GM23338 (cell line): ENCODE results near the gene PLEKHG2.

ENCODE experiments used
- CREB1 ChIP-seq: fragments of 250-450 bp; sonication (Bioruptor Pico); IDR thresholded peaks from 2 replicates; pipeline ENCODE4 v1.5.0; 2020; ENCODE audit warnings: low read depth, mild to moderate bottlenecking, moderate library complexity
- ETS1 ChIP-seq: IDR thresholded peaks from 2 replicates; pipeline ENCODE4 v1.6.1; 2016; ENCODE audit warnings: antibody characterized with exemption
- EZH2 ChIP-seq: fragments of 200-600 bp; sonication (generic); IDR thresholded peaks from one replicate; pipeline ENCODE4 v1.8.0; 2017; ENCODE audit warnings: antibody characterized with exemption, mild to moderate bottlenecking, low read depth; ENCODE audit not compliant: unreplicated experiment
- EZH2phosphoT487 ChIP-seq: fragments of 200-600 bp; sonication (generic); IDR thresholded peaks from one replicate; pipeline ENCODE4 v1.8.1; 2018; ENCODE audit warnings: antibody characterized with exemption; ENCODE audit not compliant: unreplicated experiment
- JUNB ChIP-seq: IDR thresholded peaks from one replicate; pipeline ENCODE4 v1.6.1; 2016; ENCODE audit warnings: antibody characterized with exemption; ENCODE audit not compliant: unreplicated experiment
- POLR2AphosphoS5 ChIP-seq: IDR thresholded peaks from 2 replicates; pipeline ENCODE4 v1.6.1; 2016; ENCODE audit warnings: antibody characterized with exemption, low read depth
- STAT1 ChIP-seq: IDR thresholded peaks from one replicate; pipeline ENCODE4 v1.6.1; 2016; ENCODE audit warnings: antibody characterized with exemption; ENCODE audit not compliant: unreplicated experiment
- ZNF114 ChIP-seq: fragments of 250-450 bp; sonication (Bioruptor Pico); IDR thresholded peaks from 2 replicates; pipeline ENCODE4 v1.5.0; 2020; ENCODE audit warnings: mild to moderate bottlenecking, moderate library complexity
- ZNF331 ChIP-seq: fragments of 250-450 bp; sonication (Bioruptor Pico); IDR thresholded peaks from 2 replicates; pipeline ENCODE4 v1.5.0; 2020; ENCODE audit warnings: low read depth, mild to moderate bottlenecking, moderate library complexity
- TF ChIP-seq, protein P1 (sequence below), 2 experiments: fragments of 200-600 bp in 1 of 2; sonication (generic) in 1 of 2; conservative IDR thresholded peaks; 2 replicates each; pipeline versions ENCODE4 v1.5.1 to v1.6.1; 2016 to 2017; ENCODE audit warnings: antibody characterized with exemption in 2 of 2, low read depth in 2 of 2, mild to moderate bottlenecking in 2 of 2, moderate library complexity in 1 of 2
- TF ChIP-seq, protein P2 (sequence below): IDR thresholded peaks from one replicate; pipeline ENCODE4 v1.6.1; 2018; ENCODE audit warnings: antibody characterized with exemption; ENCODE audit not compliant: unreplicated experiment

GRCh38 chr19:39448271-39448670 lies 35.8 kb downstream of the PLEKHG2 start:
- TF ChIP-seq EZH2 (no peak), EZH2phosphoT487 (no peak), POLR2AphosphoS5 (no peak), CREB1 (CRISPR knock-in tag) (no peak), STAT1 (no peak), ZNF331 (no peak), ETS1 (no peak), JUNB (no peak), ZNF114 (CRISPR knock-in tag) (no peak)
- TF ChIP-seq, protein P1, sequence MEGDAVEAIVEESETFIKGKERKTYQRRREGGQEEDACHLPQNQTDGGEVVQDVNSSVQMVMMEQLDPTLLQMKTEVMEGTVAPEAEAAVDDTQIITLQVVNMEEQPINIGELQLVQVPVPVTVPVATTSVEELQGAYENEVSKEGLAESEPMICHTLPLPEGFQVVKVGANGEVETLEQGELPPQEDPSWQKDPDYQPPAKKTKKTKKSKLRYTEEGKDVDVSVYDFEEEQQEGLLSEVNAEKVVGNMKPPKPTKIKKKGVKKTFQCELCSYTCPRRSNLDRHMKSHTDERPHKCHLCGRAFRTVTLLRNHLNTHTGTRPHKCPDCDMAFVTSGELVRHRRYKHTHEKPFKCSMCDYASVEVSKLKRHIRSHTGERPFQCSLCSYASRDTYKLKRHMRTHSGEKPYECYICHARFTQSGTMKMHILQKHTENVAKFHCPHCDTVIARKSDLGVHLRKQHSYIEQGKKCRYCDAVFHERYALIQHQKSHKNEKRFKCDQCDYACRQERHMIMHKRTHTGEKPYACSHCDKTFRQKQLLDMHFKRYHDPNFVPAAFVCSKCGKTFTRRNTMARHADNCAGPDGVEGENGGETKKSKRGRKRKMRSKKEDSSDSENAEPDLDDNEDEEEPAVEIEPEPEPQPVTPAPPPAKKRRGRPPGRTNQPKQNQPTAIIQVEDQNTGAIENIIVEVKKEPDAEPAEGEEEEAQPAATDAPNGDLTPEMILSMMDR (conservative IDR thresholded peaks at IDR 0.05; ENCODE audit: low read depth in 2 of 2), result no peak
- TF ChIP-seq, protein P2, sequence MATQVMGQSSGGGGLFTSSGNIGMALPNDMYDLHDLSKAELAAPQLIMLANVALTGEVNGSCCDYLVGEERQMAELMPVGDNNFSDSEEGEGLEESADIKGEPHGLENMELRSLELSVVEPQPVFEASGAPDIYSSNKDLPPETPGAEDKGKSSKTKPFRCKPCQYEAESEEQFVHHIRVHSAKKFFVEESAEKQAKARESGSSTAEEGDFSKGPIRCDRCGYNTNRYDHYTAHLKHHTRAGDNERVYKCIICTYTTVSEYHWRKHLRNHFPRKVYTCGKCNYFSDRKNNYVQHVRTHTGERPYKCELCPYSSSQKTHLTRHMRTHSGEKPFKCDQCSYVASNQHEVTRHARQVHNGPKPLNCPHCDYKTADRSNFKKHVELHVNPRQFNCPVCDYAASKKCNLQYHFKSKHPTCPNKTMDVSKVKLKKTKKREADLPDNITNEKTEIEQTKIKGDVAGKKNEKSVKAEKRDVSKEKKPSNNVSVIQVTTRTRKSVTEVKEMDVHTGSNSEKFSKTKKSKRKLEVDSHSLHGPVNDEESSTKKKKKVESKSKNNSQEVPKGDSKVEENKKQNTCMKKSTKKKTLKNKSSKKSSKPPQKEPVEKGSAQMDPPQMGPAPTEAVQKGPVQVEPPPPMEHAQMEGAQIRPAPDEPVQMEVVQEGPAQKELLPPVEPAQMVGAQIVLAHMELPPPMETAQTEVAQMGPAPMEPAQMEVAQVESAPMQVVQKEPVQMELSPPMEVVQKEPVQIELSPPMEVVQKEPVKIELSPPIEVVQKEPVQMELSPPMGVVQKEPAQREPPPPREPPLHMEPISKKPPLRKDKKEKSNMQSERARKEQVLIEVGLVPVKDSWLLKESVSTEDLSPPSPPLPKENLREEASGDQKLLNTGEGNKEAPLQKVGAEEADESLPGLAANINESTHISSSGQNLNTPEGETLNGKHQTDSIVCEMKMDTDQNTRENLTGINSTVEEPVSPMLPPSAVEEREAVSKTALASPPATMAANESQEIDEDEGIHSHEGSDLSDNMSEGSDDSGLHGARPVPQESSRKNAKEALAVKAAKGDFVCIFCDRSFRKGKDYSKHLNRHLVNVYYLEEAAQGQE, result no peak
